ENCODE measurements around the gene SSRP1. TPM values are rescaled to one million over a fixed set of nuclear protein-coding genes. Genes with fewer than 3 reads are reported as not detected.

SSRP1 gene
- total RNA-seq, 1 donor from 2014 or later, result 64.7 TPM

- Histone ChIP-seq H3K9me3 (no peaks in the 10 kb centered on the region), H3K27ac (no peak overlapping the region), H3K4me1 (no peaks in the 10 kb centered on the region), H3K4me3 (no peak overlapping the region), H3K36me3 (no peaks in the 10 kb centered on the region), H3K27me3 (no peaks in the 10 kb centered on the region)
- intact Hi-C loops (cut with DNase I), result no loop called here
- DNase-seq (no peak), ATAC-seq (no peak)
- no peak for TF ChIP-seq CTCF (IDR thresholded peaks at IDR 0.05)
Measured at GRCh38 chr11:57370251-57370650, 34.6 kb upstream of the SSRP1 start.

GRCh38 chr11:57368845-57369232 is 33.1 kb upstream of the SSRP1 start:
- Histone ChIP-seq H3K9me3 (no peaks in the 10 kb centered on the region), H3K4me1 (no peaks in the 10 kb centered on the region), H3K36me3 (no peaks in the 10 kb centered on the region), H3K4me3 (no peak overlapping the region), H3K27ac (no peak overlapping the region), H3K27me3 (no peaks in the 10 kb centered on the region)
- no peak for TF ChIP-seq CTCF (IDR thresholded peaks at IDR 0.05)
- ATAC-seq (no peak), DNase-seq (no peak)
- intact Hi-C loops (cut with DNase I), result no loop called here

GRCh38 chr11:57368106-57368844 is 32.6 kb upstream of the SSRP1 start:
- H3K27ac ChIP-seq, result no peak overlapping the region
- peak; percentile 85 for ATAC-seq
- no peaks in the 10 kb centered on the region for H3K27me3 ChIP-seq
- no peaks in the 10 kb centered on the region for H3K36me3 ChIP-seq
- H3K4me1 ChIP-seq, result no peaks in the 10 kb centered on the region
- H3K4me3 ChIP-seq, result no peak overlapping the region
- no peak for TF ChIP-seq CTCF (IDR thresholded peaks at IDR 0.05)
- intact Hi-C loops (cut with DNase I), result no loop called here
- DNase-seq, result peak; percentile 86
- no peaks in the 10 kb centered on the region for H3K9me3 ChIP-seq

- H3K36me3 ChIP-seq, result no peaks in the 10 kb centered on the region
- no peak overlapping the region for H3K4me3 ChIP-seq
- DNase-seq (no peak), ATAC-seq (no peak)
- no peak for TF ChIP-seq CTCF (IDR thresholded peaks at IDR 0.05)
- H3K9me3 ChIP-seq, result no peaks in the 10 kb centered on the region
- intact Hi-C loops (cut with DNase I), result no loop called here
- no peaks in the 10 kb centered on the region for H3K4me1 ChIP-seq
- H3K27me3 ChIP-seq, result no peaks in the 10 kb centered on the region
- no peak overlapping the region for H3K27ac ChIP-seq
Measured at GRCh38 chr11:57364851-57365660, 29.4 kb upstream of the SSRP1 start.

GRCh38 chr11:57363131-57364080 is 27.7 kb upstream of the SSRP1 start:
- intact Hi-C loops (cut with DNase I), result no loop called here
- DNase-seq (no peak), ATAC-seq (no peak)

More at GRCh38 chr11:57363131-57364080, 27.7 kb upstream of the SSRP1 start:
- TF ChIP-seq CTCF (IDR thresholded peaks at IDR 0.05), result no peak
- no peaks in the 10 kb centered on the region for H3K9me3 ChIP-seq
- no peaks in the 10 kb centered on the region for H3K4me1 ChIP-seq
- H3K36me3 ChIP-seq, result no peaks in the 10 kb centered on the region
- no peaks in the 10 kb centered on the region for H3K27me3 ChIP-seq
- H3K27ac ChIP-seq, result no peak overlapping the region
- H3K4me3 ChIP-seq, result no peak overlapping the region
